HG03108 (cell line): ENCODE measurements around the gene ERVV-1.
"Not testable (repeated sequence)": the region's sequence is repeated elsewhere in the genome, so short reads cannot be mapped to it uniquely, and the experiment has no call there.

ENCODE experiments used
- ATAC-seq: cut with Tn5 transposase; IDR thresholded peaks from one replicate; pipeline ENCODE4 v1.9.1; 2021; ENCODE audit warnings: moderate library complexity; ENCODE audit not compliant: unreplicated experiment

Gene ERVV-1

GRCh38 chr19:53019684-53020083 lies 6.0 kb downstream of the ERVV-1 start:
- ATAC-seq = no peak

GRCh38 chr19:53028306-53028705 lies 14.6 kb downstream of the ERVV-1 start:
- not testable (repeated sequence) for ATAC-seq

DNA sequence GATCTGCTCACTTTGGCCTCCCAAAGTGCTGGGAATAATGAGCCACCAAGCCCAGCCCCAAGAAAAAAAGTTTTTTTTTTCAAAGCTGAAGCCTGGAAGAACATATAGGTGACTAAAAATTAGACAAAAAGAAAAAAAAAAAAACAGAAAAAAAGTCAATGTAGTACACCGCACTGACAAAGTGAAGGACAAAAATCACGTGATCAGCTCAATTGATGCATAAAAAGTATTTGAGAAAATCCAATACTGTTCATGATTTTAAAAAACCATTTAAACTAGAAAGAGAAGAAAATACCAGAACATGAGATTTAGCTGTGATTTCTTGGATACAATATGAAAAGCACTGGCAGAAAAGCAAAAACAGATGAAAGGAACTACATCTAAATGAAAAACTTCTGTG lies 20.3 kb downstream of the ERVV-1 start:
- ATAC-seq = no peak

- ATAC-seq = no peak
Observed at GRCh38 chr19:53034948-53035675, 21.4 kb downstream of the ERVV-1 start.

DNA sequence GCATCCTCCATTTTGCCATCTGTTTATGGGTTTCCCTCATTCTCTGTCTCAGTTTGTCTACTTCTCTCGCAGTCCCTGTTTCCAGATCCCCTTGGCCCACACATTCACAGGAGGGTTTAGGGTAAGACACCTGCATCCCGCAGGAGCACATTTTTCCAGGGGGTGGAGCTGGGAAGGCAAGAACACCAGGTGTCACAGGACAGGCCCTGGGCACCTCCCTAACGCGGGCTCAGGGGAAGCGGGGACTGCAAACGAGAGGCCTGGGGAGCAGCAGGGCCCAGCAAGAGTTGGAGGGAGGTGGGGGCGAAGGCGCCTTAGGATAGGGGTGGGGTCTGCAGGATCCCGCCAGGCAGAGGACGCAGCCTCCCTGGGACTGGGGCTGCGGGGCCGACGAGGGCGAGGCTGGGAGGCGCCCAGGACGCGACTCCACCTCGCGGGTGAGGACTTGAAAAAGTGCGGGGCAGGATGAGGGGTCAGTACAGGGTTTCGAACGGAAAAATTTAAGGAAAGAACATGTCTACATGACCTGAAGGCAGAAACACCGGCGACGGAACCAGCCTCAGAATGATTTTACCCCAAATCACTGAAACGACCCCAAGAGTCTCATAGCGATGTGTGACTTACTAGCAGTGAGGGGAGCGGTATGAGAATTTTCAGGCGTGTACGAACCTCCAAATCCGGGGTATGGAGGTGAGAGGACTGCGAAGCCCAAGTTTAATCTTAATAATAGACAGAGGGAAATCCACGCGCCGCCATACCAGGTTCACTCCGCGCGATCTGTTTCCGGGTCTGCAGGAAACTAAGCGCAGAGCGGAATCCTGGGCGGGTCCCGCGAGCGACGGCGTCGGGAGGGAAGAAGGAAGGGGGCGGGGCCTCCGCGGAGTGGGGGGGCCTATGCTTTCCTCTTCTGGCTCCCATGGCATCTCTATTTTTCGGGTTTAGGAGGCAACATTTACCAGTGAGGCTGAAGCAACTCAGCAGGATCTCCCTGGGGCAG lies 23.7 kb downstream of the ERVV-1 start:
- ATAC-seq = no peak

DNA sequence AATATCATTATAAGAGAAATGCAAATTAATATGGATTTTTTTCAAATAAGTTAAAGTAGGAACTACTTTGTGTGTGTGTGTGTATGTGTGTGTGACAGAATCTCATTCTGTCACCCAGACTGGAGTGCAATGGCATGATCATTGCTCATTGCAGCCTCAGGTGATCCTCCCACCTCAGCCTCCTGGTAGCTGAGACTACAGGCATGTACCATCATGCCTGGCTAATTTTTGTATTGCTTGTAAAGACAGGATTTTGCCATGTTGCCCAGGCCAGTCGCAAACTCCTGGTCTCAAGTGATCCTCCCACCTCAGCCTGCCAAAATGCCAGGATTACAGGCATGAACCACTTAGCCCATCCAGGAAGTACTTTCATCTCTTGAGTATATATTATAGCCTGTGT lies 27.6 kb downstream of the ERVV-1 start:
- ATAC-seq = no peak

GRCh38 chr19:53045536-53045935 lies 31.8 kb downstream of the ERVV-1 start:
- no peak for ATAC-seq

GRCh38 chr19:53047379-53047778 lies 33.7 kb downstream of the ERVV-1 start:
- no peak for ATAC-seq

GRCh38 chr19:53055117-53055516 lies 41.4 kb downstream of the ERVV-1 start:
- no peak for ATAC-seq

- no peak for ATAC-seq
Observed at GRCh38 chr19:53057904-53058580, 44.3 kb downstream of the ERVV-1 start.
